Stimulated activated CD8-positive, alpha-beta memory T cell treated with anti-CD3 and anti-CD28 coated beads, Interleukin-7, amount 100 ng/mL, for 48 hours (primary cell): ENCODE data around the gene PIP5KL1.

Experiments used
- DNase-seq, 2 donors: peaks; one replicate each; pipeline ENCODE4 v3.0.0-alpha.2; 2020; ENCODE audit warnings: low read depth in 1 of 2; ENCODE audit errors: extremely low read depth in 1 of 2

The PIP5KL1 gene

GRCh38 chr9:127917603-127918002 is 13.0 kb downstream of the PIP5KL1 start:
- DNase-seq = no peak

DNA sequence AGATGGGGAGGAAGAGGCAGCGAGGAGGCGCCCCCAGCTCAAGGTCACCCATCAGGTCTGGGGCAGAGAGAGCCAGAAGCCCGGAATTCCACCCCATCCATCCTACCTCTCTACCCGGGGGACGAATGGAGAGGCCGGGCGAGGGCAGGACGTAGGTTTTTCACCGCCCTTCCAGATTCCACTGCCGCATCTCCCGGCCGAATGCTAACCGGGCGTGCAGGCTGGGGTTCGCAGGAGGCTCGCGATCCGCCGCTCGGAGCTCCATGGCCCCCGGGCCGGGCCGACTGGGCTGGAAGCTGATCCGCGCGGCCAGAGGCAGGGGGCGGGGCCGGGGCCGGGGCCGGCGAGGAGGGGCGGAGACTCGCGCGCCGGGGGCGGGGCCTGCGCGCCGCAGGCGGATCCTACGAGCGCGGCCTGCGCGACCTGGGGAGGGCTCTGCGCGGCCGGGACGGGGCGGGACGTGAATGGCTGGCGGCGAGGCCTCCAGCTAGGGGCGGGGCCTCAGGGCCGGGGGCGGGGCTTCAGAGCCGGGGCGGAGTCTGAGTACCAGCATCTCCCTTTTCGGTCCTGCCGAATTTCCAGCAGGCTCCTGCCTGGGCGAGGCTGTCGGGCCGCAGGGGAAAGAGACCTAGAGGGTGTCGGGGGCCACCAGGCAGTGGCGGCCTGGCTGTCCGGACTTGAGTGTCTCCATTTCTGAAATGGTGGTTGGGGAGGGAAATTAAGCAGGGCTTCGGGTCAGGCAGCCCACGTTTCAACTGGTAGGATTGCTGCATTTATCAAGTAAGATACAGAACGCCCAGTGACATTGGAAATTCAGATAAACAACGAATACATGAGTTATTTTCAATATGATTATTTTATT is 13.6 kb downstream of the PIP5KL1 start, which contains the start of gene ST6GALNAC4:
Gene ST6GALNAC4, minus strand, starts transcription at position 322 of the 862 bp plus-strand sequence. CDS start 622 bp downstream, outside the sequence.
- DNase-seq = peak; percentile 86 to 88

DNA sequence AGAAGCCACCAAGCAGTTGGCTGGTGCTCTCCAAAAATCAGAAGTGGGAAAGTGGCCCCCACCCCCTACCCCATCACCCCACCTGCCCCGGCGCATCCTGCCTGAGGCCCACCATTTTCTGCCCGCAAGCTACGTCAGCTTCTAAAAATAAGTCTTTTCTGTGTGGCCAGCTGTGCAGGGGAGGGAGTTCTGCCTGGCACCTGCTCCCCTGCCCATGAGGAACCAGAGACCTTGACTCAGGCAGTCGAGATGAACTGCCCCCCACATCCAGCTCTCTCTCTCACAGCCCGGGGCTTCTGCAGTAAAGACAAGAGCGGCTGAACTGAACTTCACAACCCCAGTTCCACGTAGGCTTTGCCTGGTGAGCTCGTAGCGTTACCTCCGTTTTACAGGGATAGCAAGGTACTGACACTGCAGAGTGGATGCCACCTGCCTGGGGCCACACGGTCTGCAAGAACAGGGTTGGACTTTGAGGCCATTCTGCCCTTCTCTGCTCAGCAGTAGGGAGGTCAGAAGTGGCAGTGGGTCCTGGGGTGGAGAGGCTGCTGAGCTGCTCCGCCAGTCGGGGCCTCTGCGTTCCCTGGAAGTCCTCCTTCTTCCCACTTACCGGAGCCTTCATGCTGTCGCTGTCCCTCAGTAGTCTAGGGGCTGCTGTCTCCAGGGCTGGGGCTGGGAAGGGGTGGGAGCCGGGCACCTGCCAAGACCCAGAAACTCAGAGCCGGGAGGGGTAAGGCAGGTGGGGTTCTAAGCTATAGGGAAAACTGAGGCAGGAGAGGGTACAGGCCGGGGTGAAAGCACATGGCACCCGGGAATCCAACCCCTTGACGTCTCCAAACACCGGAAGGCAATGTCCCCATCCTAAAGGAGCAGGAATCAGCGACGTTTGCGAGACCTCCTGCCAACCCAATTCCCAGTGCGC is 14.5 kb downstream of the PIP5KL1 start:
- no peak for DNase-seq

GRCh38 chr9:127915325-127915752 is 15.2 kb downstream of the PIP5KL1 start:
- DNase-seq = no peak

DNA sequence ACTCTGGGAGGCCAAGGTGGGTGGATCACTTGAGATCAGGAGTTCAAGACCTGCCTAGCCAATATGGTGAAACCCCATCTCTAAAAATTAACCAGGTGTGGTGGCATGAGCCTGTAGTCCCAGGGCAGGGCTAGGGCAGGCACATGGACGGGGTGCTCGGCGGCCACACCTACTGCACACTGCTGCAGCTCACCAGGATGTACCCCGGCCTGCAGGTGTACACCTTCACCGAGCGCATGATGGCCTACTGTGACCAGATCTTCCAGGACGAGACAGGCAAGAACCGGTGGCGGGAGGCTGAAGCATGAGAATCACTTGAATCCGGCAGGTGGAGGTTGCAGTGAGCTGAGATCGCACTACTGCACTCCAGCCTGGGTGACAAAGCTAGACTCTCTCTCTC is 16.9 kb downstream of the PIP5KL1 start:
- no peak for DNase-seq

DNA sequence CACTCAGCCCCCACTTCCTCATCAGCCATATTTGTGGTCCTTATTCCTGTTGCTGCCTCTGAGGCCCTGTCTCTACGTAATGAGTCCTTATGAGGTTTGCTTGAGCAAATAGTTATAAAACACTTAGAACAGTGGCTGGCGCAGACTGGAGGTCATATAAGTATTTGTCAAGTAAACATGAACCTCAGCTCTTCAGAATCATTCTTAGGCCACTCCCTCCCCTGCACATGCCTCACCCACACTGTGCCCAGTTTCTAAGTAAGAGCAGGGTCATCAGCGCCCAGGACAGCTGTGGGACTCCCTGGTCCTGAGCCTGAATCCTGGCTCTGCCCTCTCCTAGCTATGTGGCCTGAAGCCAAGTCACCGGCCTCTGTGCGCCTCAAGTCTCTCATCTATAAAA is 17.7 kb downstream of the PIP5KL1 start:
- DNase-seq = no peak

DNA sequence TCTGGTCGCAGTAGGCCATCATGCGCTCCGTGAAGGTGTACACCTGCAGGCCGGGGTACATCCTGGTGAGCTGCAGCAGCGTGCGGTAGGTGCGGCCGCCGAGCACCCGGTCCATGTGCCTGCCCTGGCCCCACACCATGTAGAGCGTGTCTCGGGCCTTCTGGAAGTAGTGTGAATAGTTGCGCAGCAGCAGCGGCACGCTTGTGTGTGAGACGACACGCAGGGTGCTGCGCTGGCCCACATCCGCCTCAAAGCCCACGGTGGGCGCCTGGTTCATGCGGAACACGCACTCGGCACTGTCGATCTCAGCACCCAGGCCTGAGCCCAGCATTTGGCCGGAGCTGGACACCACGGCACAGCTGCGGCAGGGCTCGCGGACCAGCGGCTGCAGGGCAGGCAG is 18.3 kb downstream of the PIP5KL1 start:
- DNase-seq = no peak

DNA sequence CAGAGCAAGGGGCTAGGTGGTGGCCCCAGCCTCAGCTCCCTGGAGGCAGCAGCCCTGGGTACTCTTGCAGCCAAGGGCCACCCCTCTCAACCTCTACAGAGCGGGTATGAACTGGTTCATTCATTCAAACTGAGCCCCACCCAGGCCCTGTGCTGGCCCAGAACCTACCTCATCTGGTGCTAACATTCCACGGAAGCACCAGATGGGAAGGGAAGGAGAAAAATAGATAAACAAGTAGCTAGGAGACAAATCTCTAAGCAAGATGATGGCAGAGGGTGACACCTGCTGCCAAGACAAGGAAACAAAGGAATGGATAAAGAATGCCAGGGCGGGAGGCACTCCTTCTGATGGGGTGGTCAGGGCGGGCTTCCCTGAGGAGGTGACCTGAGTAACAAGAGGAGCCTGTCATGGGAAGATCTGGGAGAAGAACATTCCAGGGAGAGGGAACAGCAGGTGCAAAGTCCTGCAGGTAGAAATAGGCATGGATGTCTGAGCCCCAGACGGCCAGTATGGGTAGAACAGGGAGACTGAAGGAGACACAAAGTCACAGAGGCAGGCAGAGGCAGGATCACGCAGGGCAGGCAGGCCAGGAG is 19.9 kb downstream of the PIP5KL1 start:
- DNase-seq = no peak

DNA sequence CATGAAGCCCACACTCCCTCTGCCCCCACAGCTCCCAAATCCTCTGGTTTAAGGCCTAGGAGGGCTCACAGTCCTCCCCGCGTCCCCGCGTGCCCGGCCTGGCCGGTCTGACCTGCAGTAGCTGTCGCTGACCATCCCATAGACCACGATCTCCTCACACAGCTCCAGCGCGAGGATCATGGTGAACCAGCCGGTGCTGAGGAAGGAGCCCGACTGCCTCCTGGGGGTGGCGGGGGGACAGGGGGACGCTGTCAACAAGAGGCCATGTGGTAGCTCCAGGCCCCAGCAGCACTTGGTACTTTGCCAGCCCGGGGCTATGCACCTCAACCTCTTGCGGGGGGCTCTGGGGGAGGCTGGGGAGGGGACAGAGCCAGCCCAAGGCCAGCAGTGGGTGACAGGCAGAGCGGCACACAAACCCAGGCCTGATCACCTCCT is 20.7 kb downstream of the PIP5KL1 start:
- no peak for DNase-seq

DNA sequence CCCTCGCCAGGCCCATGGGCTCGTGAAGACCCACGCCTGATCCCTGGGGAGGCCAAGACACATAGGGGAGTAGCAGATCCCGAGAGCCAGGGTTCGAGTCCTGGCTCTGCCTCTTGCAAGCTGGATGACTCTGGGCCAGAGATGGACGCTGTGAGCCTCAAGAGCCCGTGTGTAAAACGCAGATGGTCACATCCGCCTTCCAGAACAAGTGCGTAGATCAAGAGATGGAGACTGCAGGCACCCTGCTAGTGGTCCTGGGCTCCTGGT is 22.0 kb downstream of the PIP5KL1 start:
- DNase-seq = no peak

DNA sequence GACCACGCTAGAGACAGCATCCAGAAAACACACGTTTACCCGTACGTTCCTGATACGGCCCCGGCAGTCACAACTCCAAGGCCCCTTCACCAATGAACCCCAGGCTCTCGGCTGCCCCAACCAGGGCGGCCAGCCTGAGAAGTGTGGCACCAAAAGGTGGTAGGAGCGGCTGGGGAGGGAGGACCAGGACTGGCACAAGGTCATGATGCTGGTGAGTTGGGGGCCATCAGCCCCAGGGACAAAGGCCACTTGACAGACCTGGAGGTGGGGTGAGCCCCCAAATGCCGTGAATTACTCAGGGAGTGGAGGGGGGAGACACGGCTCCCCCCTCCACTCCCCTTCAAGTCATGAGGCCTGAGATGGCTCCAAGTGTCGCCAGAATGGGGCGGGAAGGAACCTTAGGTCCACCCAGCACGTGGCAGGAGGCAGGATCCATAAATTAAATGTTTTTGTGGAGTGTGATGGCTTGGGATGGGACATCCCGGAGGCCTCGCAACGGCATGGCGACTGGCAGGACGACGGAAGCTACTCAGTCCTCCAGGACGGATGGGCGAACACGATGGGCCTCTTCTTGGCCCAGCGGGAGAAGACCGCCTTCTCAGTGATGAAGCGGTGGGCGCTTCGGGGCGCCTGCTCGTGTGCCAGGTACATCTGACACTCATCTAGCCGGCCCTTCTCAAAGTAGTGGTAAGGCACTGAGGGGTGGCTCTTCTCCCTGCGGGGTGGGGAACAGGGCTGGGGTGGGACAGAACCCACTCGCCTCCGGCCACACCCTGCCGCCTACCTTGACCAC is 22.5 kb downstream of the PIP5KL1 start:
- no peak for DNase-seq

DNA sequence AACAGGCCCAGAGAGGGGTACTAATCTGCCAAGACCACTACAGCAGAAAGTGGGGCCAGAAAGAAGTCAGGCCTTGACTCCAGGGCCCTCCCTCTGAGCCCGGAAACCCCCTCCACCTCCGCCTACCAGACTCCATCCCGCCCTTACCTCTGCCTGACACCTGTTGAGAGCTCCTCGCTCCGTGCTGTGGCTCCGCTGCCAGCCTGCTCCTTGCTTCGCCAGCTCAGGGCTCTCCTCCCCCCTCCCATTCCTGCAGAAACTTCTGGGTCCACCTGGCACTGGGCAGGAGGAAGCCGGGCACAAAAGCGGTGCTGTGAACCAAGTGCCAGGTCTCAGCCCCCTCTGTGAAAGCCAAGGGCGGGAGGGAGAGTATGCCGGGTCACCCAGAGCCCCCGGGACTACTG is 24.8 kb downstream of the PIP5KL1 start:
- no peak for DNase-seq

GRCh38 chr9:127905004-127905728 is 25.4 kb downstream of the PIP5KL1 start:
- DNase-seq = no peak

DNA sequence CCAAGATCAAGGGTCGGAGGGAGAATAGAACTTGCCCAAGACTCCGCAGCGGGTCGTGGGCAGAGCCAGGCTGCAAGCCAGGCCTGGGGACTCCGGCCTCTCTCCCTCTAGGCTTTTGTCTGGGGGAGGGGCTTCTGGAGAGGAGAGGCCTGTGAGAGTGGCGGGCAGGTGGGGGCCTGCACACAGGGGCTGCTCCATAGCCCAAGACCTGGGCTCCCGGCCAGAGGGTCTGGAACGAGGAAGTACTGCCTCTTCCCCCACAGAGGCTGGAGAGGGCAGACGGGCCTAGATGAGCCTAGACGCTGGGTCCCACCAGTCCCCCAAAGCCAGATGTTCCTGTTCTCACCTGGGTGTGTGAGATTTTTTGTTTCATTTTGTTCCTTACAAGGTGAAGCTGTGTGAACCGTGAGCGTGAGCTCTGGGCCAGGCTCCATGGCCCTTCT is 26.0 kb downstream of the PIP5KL1 start:
- no peak for DNase-seq

- DNase-seq = peak; percentile 76 to 91
Measured at GRCh38 chr9:127903557-127904475, 26.8 kb downstream of the PIP5KL1 start.

DNA sequence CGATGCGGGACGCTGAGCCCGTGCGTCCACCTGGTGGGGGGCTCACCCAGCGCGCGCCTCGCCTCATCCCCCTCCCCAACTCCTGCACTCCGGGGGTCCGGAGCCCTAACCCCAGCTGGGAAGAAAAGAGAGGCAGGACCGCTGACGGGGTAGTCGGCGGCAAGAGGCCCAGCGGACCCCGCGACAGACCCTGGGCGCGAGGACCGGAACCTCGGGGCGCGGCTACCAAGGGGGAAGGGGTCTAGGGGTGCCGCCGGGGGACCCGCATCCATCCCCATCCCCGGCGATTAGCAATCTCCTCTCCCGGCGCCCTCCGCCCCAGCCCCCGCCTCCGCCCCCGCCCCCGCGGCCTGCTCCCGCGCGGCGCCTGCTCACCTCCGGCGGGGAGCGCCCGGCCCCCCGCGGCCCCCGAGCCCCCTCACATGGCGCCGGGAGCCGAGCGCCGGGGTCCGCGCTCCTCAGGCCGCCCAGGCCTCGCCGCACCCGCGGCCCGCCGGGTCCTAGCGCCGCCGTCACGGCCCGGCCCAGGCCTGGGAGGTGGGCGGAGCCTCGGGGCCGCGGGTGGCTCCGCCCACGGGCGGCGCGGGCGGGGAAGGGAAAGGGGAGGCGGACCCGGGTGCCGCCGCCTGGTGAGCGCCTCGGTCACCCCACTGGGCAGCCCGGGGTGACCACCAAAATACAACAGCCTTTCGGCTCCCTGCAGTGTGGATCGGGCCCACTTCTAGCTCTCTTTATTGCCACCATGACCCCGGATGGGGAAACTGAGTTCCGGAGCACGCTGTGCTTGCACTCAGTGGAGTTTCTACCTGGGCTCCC is 31.2 kb downstream of the PIP5KL1 start, which contains the start of gene ST6GALNAC6:
Gene ST6GALNAC6, minus strand, starts transcription at position 476 of the 816 bp plus-strand sequence. CDS start 1,622 bp downstream, outside the sequence.
- DNase-seq = no peak

DNA sequence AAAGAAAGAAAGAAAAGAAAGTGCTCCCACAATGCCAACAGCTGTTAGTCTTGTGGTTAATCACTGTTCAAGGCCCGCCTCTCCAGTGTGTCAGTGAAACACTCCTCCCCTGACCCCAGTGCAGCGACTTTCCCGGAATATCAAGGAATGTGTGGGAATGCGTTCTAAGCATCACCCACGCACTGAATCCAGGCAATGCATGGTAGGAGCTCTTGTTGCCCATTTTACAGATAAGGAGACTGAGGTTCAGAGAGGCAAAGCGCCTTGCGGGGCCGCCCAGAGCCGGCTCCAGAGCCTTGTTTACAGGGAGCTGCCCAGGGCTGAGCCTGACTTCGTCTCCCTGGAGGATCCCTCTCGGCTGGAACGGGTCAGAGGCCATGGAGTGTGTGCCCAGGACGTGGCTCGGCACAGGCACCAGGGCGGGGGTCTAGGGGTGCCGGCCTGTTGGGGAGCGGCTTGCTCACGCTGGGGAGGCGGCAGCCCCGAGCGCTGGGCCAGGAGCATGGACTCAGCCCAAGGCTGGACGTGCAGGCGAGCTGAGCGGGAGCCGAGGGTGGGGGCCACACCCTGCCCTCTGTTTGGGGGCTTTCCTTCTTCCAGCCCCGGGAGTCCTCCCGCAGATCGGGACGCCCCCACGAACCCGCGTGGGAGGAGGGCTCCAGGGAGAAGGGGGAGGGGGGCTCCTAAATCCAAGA is 32.0 kb downstream of the PIP5KL1 start:
- DNase-seq = no peak
